ENCODE results near the gene PTGES3.

The PTGES3 gene

DNA sequence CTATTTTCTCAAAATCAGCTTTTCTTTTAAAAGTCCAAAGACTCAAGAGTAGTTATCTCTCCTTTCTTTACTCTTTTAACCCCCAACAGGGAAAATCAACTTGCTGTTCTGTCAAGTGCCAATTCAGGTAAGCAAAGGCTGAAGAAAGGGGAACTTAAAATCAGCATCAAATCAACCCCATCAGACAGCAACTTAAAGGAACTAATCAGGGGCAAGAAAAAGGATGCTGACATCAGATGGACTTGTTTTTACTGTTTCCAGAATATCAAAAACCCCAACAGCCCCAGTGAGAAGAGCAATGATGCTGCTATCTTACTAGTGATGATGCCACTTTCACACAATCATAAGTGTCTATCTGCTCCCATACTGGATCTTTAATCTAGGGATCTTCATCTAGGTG is 61.4 kb downstream of the PTGES3 start:
- FAIRE-seq = no peak

DNA sequence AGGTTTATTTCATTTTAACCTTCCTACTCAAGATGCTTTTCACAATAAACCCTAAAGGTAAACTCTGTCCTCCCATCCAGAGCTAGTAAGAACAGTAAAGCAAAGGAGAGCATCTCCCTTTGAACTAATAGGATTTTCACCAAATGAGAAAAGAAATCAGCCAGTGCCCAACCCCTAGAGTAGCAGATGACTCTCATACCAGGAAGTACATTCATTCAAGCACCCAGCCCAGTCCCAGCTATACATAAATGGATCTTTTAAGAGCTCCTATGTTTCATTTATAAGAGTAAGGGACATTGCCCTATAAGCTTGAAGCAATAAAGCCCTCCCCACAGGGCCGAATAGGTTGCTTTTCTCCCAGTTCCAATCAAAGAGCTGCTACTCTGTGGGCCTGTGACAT is 65.5 kb downstream of the PTGES3 start:
- FAIRE-seq = no peak

DNA sequence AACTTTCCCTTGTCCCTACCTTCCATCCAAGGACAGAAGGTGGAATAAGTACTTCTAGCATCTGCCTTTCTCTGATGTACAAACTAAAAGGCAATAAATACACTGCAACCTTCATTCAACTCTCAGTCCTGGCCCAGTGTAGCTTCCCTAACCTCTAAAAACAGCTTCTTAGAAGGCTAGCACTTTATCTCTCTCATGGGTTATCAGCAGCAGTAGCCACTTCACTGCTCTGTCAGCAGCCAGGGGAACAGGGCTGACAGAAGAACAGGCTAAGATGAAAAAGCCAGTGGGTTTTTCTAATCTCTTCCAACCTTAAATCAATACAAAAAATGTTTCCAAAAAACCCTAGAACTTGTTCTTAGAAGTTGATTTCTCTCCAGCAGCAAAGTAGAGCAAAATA is 71.2 kb downstream of the PTGES3 start:
- no peak for FAIRE-seq

DNA sequence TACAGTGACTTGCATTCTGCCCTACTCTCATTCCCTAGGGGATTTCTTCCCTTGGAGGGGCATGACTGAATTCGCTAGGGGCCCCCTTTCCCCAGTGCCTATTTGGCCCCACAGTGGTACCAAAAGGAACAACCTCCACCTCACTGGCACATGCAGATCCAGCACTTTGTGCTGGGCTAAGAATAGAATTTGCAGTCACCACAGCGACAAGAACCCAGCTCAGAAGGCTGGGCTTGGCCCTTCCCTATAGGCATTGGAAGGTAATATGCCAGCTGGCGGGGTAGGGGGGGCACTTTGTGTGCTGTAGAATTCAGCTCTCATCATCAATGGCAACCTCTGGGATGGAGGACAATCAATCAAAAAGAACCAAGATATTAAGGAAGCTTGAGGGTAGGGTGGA is 71.8 kb downstream of the PTGES3 start:
- no peak for FAIRE-seq

DNA sequence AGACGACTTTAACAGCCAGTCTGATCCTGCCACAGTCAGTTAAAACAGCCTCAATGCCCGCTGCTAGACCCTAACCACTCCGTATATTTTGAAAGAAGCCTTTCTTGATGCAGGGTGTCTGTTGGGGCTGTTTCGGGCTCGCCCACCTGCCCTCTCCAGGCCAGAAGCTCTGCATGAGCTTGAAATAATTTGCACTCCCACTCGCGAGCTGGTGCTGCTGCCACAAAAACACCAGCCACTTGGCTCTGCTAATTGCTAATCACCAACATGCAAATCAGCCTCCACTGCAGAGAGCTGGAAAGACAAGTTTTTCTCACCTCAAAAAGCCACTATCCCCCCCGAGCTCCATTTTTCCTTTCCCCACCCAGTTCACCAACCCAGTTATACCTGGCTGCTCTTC is 73.5 kb downstream of the PTGES3 start:
- no peak for FAIRE-seq
